CD4-positive, alpha-beta memory T cell (primary cell): Measurements from ENCODE around the gene GTPBP3. TPM values are rescaled to one million over a fixed set of nuclear protein-coding genes. Genes with fewer than 3 reads are reported as not detected.

Experiments
- CTCF ChIA-PET: fragments of 350-600 bp; sonication (Branson Sonifier 250); formaldehyde crosslinking; loops from one replicate; lab custom pipeline; 2021; ENCODE audit warnings: inconsistent platforms; ENCODE audit not compliant: partially characterized antibody; lab: Charles Lee
- POLR2A ChIA-PET: fragments of 350-600 bp; sonication (Branson Sonifier 250); formaldehyde crosslinking; loops from one replicate; lab custom pipeline; 2021; ENCODE audit not compliant: partially characterized antibody; lab: Charles Lee
- DNase-seq, 5 donors: peaks; one replicate each; pipeline versions ENCODE4 v3.0.0 to v3.0.0-alpha.2; 2020 to 2022; ENCODE audit warnings: mixed read lengths in 1 of 5
- H3K27ac ChIP-seq: one replicate; pipeline ENCODE4 v1.7.0; 2013; ENCODE audit warnings: low read depth, low read length
- H3K27me3 ChIP-seq: 2 replicates; pipeline ENCODE4 v1.7.0; 2013; ENCODE audit warnings: mild to moderate bottlenecking, low read length, moderate library complexity; ENCODE audit not compliant: insufficient read depth
- H3K36me3 ChIP-seq: 2 replicates; pipeline ENCODE4 v1.7.0; 2013; ENCODE audit warnings: mild to moderate bottlenecking, low read length, moderate library complexity; ENCODE audit not compliant: insufficient read depth
- H3K4me1 ChIP-seq: 2 replicates; pipeline ENCODE4 v1.7.0; 2013; ENCODE audit warnings: mild to moderate bottlenecking, low read length, moderate library complexity; ENCODE audit not compliant: insufficient read depth
- H3K4me3 ChIP-seq, 2 donors: one replicate each; pipeline ENCODE4 v1.7.0; 2013; ENCODE audit warnings: low read length in 2 of 2, mild to moderate bottlenecking in 1 of 2
- H3K9me3 ChIP-seq, 2 donors: one replicate each; pipeline ENCODE4 v1.7.0; 2013; ENCODE audit warnings: low read length in 2 of 2, control low read depth in 1 of 2; ENCODE audit not compliant: control insufficient read depth in 1 of 2
- H3K27ac Mint-ChIP-seq, 7 donors: one replicate each; pipeline ENCODE4 v1.8.0; 2020 to 2021; ENCODE audit warnings: mixed read lengths in 7 of 7, mild to moderate bottlenecking in 6 of 7, inconsistent platforms in 3 of 7, moderate library complexity in 3 of 7
- H3K27me3 Mint-ChIP-seq, 2 donors: one replicate each; pipeline ENCODE4 v1.8.0; 2020 to 2021; ENCODE audit warnings: mixed read lengths in 2 of 2
- H3K36me3 Mint-ChIP-seq, 2 donors: one replicate each; pipeline ENCODE4 v1.8.0; 2020 to 2021; ENCODE audit warnings: mixed read lengths in 2 of 2, inconsistent platforms in 1 of 2, mild to moderate bottlenecking in 1 of 2
- H3K4me1 Mint-ChIP-seq, 4 donors: one replicate each; pipeline ENCODE4 v1.8.0; 2020 to 2021; ENCODE audit warnings: mixed read lengths in 4 of 4, mild to moderate bottlenecking in 1 of 4
- H3K4me3 Mint-ChIP-seq, 8 donors: one replicate each; pipeline ENCODE4 v1.8.0; 2020 to 2021; ENCODE audit warnings: mixed read lengths in 8 of 8, mild to moderate bottlenecking in 7 of 8, moderate library complexity in 6 of 8, inconsistent platforms in 3 of 8
- H3K9me3 Mint-ChIP-seq, 8 donors: one replicate each; pipeline ENCODE4 v1.8.0; 2020 to 2021; ENCODE audit warnings: mixed read lengths in 8 of 8, mild to moderate bottlenecking in 5 of 8, inconsistent platforms in 3 of 8, moderate library complexity in 1 of 8
- intact Hi-C: fragments of 100-400 bp; cut with micrococcal nuclease; formaldehyde crosslinking; loops from one replicate; pipeline ENCODE4 v1.15.1; 2023
- polyA plus RNA-seq, 2 donors: library from polyadenylated mRNA; unstranded; fragments of 300-500 nt; fragmentation: Illumina TruSeq; gene quantifications; one replicate each; pipeline ENCODE4 v1.2.3, GENCODE V29; 2021
- total RNA-seq, 2 experiments: library from RNA; stranded (reverse); gene quantifications; one replicate each; pipeline ENCODE4 v1.2.3, GENCODE V29; 2021

The GTPBP3 gene
- total and polyA plus RNA-seq, 4 experiments from 2014 or later, result 6.4 to 58.4 (median 33.2) TPM

DNA sequence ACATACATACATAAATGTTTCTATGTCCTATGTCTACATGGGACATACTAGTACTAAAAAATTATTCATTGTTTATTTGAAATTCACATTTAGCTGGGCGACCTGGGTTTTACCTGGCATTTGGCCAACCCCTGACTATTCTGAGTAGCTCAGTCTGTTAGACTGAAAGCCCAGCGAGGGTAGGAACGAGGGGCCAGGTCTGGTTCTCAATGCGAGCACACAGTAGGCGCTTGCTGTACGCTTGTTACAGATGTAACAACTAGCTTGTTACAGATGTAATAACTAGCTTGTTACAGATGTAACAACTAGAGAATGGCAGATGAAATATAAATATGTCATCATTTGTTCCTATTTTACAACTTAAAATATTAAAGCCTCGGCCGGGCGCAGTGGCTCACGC, 1.8 kb upstream of the GTPBP3 start:
- H3K4me3 Mint-ChIP-seq, result peak overlapping the region in 7 of 8 donors; percentile 26 to 96 (median 86)
- intact Hi-C loops, result loop anchor here (2.0 to 5.0 kb wide), 2 partner anchors 43 to 72 kb away; partner anchors contain the start of gene BST2
- Histone ChIP-seq H3K27ac (peak overlapping the region; percentile 71), H3K9me3 (no peaks in the 10 kb centered on the region), H3K36me3 (no peaks in the 10 kb centered on the region), H3K27me3 (no peaks in the 10 kb centered on the region), H3K4me1 (peaks cover 47% of the 10 kb centered on the region), H3K4me3 (no peak overlapping the region)
- ChIA-PET CTCF (interaction anchor here (1.1 to 3.2 kb wide), 6 partner anchors 11 to 54 kb away, joined by 5 to 11 read pairs (median 8); partner anchors contain the start of genes DDA1 and MRPL34), POLR2A (interaction anchor here (0.8 to 5.7 kb wide), 14 partner anchors 9 to 210 kb away, joined by 3 to 64 read pairs (median 4); partner anchors contain the start of genes ABHD8, BABAM1, BST2 and DDA1)
- H3K4me1 Mint-ChIP-seq, result peaks cover 18 to 55% (median 35%) of the 10 kb centered on the region in 4 donors
- DNase-seq, result no peak
- H3K36me3 Mint-ChIP-seq, result peaks cover 0 to 14% of the 10 kb centered on the region in 2 donors
- peaks cover 0 to 1% (median 0%) of the 10 kb centered on the region in 8 donors for H3K9me3 Mint-ChIP-seq
- peak overlapping the region in 2 of 7 donors; percentile 74 to 90 for H3K27ac Mint-ChIP-seq
- H3K27me3 Mint-ChIP-seq, result no peaks in the 10 kb centered on the region

DNA sequence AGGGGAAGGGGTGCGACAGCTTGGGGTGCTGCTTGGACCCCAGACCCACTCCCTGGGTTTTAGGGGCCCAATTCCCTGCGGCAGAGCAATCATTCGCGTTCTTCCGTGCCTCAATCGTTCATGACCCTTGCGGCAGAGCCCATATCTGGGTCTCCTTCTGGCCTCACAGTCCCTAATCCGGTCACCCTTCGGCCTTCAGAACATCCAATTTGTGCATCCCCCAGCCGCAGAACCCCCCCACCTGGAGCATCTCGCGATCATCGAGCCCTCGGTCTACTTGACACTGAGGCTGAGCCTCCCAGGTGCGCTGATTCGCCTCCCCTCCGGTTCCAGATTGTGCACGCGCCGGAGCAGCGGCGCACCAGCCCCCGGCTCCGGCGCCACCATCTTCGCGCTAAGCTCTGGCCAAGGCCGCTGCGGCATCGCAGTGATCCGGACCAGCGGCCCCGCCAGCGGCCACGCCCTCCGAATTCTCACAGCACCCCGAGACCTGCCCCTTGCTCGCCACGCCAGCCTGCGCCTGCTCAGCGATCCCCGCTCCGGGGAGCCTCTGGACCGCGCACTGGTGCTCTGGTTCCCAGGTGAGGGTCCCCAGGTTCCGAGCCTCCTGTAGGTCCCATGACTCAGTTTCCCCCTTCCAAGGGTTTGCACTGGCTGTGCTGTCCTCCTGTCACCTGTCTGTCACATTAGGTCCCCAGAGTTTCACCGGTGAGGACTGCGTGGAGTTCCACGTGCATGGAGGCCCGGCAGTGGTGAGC, 501 bp downstream of the GTPBP3 start:
- H3K27ac Mint-ChIP-seq, result peak overlapping the region; percentile 90 to 99 (median 97)
- peaks cover 0 to 1% (median 0%) of the 10 kb centered on the region in 8 donors for H3K9me3 Mint-ChIP-seq
- peaks cover 0 to 14% of the 10 kb centered on the region in 2 donors for H3K36me3 Mint-ChIP-seq
- Histone ChIP-seq H3K27me3 (no peaks in the 10 kb centered on the region), H3K27ac (peak overlapping the region; percentile 84), H3K36me3 (no peaks in the 10 kb centered on the region), H3K4me1 (peaks cover 42% of the 10 kb centered on the region), H3K9me3 (no peaks in the 10 kb centered on the region), H3K4me3 (peak overlapping the region; percentile 52 to 99)
- DNase-seq, result peak in 1 of 5 donors; percentile 33
- H3K27me3 Mint-ChIP-seq, result no peaks in the 10 kb centered on the region
- CTCF ChIA-PET, result no interaction called here
- POLR2A ChIA-PET, result interaction anchor here (1.2 to 5.7 kb wide), 5 partner anchors 10 to 381 kb away, joined by 3 to 64 read pairs (median 5); partner anchors contain the start of genes ABHD8, DDA1, MAP1S and MRPL34
- peaks cover 15 to 48% (median 31%) of the 10 kb centered on the region in 4 donors for H3K4me1 Mint-ChIP-seq
- intact Hi-C loops, result loop anchor here (1.0 to 5.0 kb wide), 8 partner anchors 8 to 263 kb away; partner anchors contain the start of genes BABAM1, BST2, DDA1 and HAUS8
- H3K4me3 Mint-ChIP-seq, result peak overlapping the region; percentile 90 to 98 (median 94)

DNA sequence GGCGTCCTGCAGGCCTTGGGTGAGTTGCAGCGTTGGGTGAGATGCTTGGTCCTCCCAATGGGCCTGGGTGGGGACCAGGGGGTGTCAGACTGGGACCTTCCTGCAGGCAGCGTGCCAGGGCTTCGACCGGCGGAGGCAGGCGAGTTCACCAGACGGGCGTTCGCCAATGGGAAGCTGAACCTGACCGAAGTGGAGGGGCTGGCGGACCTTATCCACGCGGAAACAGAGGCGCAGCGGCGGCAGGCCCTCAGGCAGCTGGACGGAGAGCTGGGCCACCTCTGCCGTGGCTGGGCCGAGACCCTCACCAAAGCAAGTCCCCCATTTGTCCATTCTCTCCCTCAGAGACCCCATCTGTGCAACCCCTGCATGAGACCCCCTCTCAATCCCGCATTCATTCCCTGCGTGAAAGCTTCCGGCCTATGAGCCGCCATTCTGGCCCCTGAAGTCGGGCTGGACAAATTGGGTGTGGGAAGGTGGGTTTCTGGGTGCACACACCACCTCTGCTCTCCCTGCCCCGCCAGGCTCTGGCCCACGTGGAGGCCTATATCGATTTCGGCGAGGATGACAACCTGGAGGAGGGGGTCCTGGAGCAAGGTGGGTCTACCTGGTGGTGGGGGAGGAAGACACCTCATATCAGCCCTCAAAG, 1.2 kb downstream of the GTPBP3 start:
- intact Hi-C loops, result loop anchor here (5.0 kb wide), 1 partner anchor 69 kb away; the partner anchor contains the start of gene BST2
- H3K9me3 Mint-ChIP-seq, result peaks cover 0 to 1% (median 0%) of the 10 kb centered on the region in 8 donors
- peaks cover 15 to 42% (median 27%) of the 10 kb centered on the region in 4 donors for H3K4me1 Mint-ChIP-seq
- no peaks in the 10 kb centered on the region for H3K27me3 ChIP-seq
- H3K4me1 ChIP-seq, result peaks cover 36% of the 10 kb centered on the region
- DNase-seq, result no peak
- H3K4me3 Mint-ChIP-seq, result peak overlapping the region in 7 of 8 donors; percentile 90 to 98 (median 94)
- H3K36me3 Mint-ChIP-seq, result peaks cover 0 to 14% of the 10 kb centered on the region in 2 donors
- H3K4me3 ChIP-seq, result peak overlapping the region; percentile 52 to 99
- ChIA-PET CTCF (interaction anchor here (1.0 kb wide), 1 partner anchor 50 kb away, joined by 3 read pairs; no protein-coding TSS in a partner anchor), POLR2A (interaction anchor here (1.2 to 2.1 kb wide), 3 partner anchors 10 to 155 kb away, joined by 3 to 10 read pairs (median 5); partner anchors contain the start of gene DDA1)
- H3K36me3 ChIP-seq, result no peaks in the 10 kb centered on the region
- H3K27me3 Mint-ChIP-seq, result no peaks in the 10 kb centered on the region
- H3K27ac Mint-ChIP-seq, result peak overlapping the region in 3 of 7 donors; percentile 41 to 97 (median 69)
- H3K9me3 ChIP-seq, result no peaks in the 10 kb centered on the region
- peak overlapping the region; percentile 84 for H3K27ac ChIP-seq

DNA sequence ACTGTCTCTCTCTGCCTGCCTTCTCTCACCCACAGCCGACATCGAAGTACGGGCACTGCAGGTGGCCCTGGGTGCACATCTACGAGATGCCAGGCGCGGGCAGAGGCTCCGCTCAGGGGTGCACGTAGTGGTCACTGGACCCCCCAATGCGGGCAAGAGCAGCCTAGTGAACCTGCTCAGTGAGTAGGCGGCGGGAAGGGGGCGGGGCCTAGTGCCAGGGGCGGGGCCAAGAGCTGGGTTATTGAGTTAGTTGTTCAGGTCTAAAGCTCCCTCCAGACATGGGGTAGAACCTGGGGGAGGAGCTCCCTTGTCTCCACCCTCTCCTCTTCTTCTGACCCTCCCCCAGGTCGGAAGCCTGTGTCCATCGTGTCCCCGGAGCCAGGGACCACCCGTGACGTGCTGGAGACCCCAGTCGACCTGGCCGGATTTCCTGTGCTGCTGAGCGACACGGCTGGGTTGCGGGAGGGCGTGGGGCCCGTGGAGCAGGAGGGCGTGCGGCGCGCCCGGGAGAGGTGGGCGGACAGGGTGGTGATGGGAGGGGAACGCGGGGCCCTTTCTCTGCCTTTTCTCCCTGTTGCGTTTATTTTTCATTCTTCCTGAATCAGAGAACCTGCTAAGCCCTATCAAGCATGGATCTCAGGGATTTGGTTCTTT, 1.9 kb downstream of the GTPBP3 start:
- peak overlapping the region in 7 of 8 donors; percentile 26 to 98 (median 65) for H3K4me3 Mint-ChIP-seq
- Histone ChIP-seq H3K9me3 (no peaks in the 10 kb centered on the region), H3K36me3 (no peaks in the 10 kb centered on the region), H3K4me1 (peaks cover 30% of the 10 kb centered on the region), H3K4me3 (no peak overlapping the region), H3K27ac (no peak overlapping the region), H3K27me3 (no peaks in the 10 kb centered on the region)
- H3K9me3 Mint-ChIP-seq, result peaks cover 0 to 1% (median 0%) of the 10 kb centered on the region in 8 donors
- H3K27ac Mint-ChIP-seq, result peak overlapping the region in 1 of 7 donors; percentile 41
- CTCF ChIA-PET, result interaction anchor here (0.7 to 1.0 kb wide), 2 partner anchors 49 to 1238 kb away, joined by 3 read pairs; no protein-coding TSS in a partner anchor
- peaks cover 11 to 37% (median 22%) of the 10 kb centered on the region in 4 donors for H3K4me1 Mint-ChIP-seq
- intact Hi-C loops, result loop anchor here (5.0 kb wide), 1 partner anchor 68 kb away; the partner anchor contains the start of gene BST2
- no peak for DNase-seq
- no peaks in the 10 kb centered on the region for H3K27me3 Mint-ChIP-seq
- POLR2A ChIA-PET, result interaction anchor here (1.2 to 1.4 kb wide), 2 partner anchors 30 to 155 kb away, joined by 3 to 5 read pairs; partner anchors contain the start of gene DDA1
- peaks cover 0 to 11% of the 10 kb centered on the region in 2 donors for H3K36me3 Mint-ChIP-seq

DNA sequence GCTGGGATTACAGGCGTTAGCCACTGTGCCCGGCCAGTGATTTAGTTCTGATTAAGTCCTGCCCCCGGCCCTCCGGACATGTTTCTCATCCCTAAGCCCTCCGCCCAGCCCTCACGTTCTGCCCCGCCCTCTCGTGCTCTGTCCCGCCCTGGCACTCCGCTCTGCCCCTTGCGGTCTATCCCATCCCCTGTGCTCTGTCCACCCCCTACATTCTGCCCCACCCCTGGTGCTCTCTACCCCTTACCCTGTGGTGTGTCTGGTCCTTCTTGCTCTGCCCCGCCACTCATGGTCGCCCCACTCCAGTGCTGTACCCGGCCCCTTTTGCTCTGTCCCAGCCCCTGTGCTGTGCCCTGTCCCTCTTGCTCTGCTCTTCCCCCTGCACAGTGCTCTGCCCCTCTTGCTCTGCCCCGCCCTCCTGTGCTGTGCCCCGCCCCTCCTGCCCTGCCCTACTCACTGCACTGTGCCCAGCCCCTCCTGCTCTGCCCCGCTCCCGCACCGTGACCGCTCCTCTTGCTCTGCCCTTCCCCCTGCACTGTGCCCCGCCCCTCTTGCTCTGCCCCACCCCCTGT, 3.0 kb downstream of the GTPBP3 start:
- Histone ChIP-seq H3K4me1 (peaks cover 23% of the 10 kb centered on the region), H3K36me3 (no peaks in the 10 kb centered on the region), H3K9me3 (no peaks in the 10 kb centered on the region), H3K4me3 (no peak overlapping the region), H3K27me3 (no peaks in the 10 kb centered on the region), H3K27ac (no peak overlapping the region)
- no peak for DNase-seq
- ChIA-PET CTCF (interaction anchor here (0.7 kb wide), 1 partner anchor 1239 kb away, joined by 3 read pairs; no protein-coding TSS in a partner anchor), POLR2A (no interaction called here)
- H3K27ac Mint-ChIP-seq, result no peak overlapping the region
- H3K27me3 Mint-ChIP-seq, result no peaks in the 10 kb centered on the region
- H3K9me3 Mint-ChIP-seq, result no peaks in the 10 kb centered on the region
- intact Hi-C loops, result no loop called here
- peak overlapping the region in 1 of 8 donors; percentile 46 for H3K4me3 Mint-ChIP-seq
- H3K4me1 Mint-ChIP-seq, result peaks cover 7 to 29% (median 15%) of the 10 kb centered on the region in 4 donors
- peaks cover 0 to 8% of the 10 kb centered on the region in 2 donors for H3K36me3 Mint-ChIP-seq

DNA sequence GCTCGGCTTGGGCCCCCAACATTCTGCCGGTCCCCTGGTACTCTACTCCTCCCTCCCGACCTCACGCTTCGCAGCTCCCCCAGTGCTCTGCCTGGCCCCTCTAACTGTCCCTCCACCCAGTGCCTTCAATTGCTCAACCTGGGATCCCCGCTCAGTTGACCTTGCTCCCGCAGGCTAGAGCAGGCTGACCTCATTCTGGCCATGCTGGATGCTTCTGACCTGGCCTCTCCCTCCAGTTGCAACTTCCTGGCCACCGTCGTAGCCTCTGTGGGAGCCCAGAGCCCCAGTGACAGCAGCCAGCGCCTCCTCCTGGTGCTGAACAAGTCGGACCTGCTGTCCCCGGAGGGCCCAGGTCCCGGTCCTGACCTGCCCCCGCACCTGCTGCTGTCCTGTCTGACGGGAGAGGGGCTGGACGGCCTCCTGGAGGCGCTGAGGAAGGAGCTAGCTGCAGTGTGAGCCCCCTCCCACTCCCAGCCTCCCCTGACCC, 3.6 kb downstream of the GTPBP3 start:
- Mint-ChIP-seq H3K27me3 (no peaks in the 10 kb centered on the region), H3K4me1 (peaks cover 7 to 30% (median 16%) of the 10 kb centered on the region in 4 donors), H3K36me3 (peaks cover 0 to 8% of the 10 kb centered on the region in 2 donors), H3K9me3 (no peaks in the 10 kb centered on the region), H3K27ac (no peak overlapping the region), H3K4me3 (no peak overlapping the region)
- intact Hi-C loops, result no loop called here
- no peak overlapping the region for H3K27ac ChIP-seq
- peaks cover 20% of the 10 kb centered on the region for H3K4me1 ChIP-seq
- H3K9me3 ChIP-seq, result no peaks in the 10 kb centered on the region
- DNase-seq, result no peak
- POLR2A ChIA-PET, result no interaction called here
- no peaks in the 10 kb centered on the region for H3K36me3 ChIP-seq
- no peaks in the 10 kb centered on the region for H3K27me3 ChIP-seq
- CTCF ChIA-PET, result interaction anchor here (2.9 kb wide), 1 partner anchor 46 kb away, joined by 8 read pairs; no protein-coding TSS in a partner anchor
- no peak overlapping the region for H3K4me3 ChIP-seq
